HG03097 (cell line): Measurements from ENCODE around the gene FRY.

Source experiments
- ATAC-seq: cut with Tn5 transposase; IDR thresholded peaks from one replicate; pipeline ENCODE4 v1.9.1; 2021; ENCODE audit not compliant: unreplicated experiment, low FRiP score

Gene FRY

GRCh38 chr13:32330441-32330840 is 298.9 kb downstream of the FRY start:
- no peak for ATAC-seq

DNA sequence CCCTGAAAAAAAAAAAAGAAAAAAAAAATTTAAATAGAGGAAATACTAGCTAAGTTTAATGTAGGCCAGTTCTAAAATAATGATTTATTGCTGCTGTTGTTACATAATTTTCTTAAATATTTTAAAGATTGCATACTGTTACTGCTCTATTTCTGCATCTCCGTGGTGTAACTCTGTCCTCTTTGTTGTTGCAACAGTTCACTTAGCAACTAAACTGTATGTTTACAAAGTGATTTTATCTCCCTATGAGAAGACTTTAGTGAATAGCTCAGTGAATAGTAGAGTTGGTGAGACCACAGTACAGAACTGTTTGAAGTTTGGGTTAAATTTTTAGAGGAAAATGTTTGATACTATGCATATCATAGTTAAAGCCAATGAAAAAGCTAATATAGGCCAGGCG is 303.1 kb downstream of the FRY start:
- no peak for ATAC-seq

GRCh38 chr13:32340914-32341313 is 309.3 kb downstream of the FRY start:
- ATAC-seq = no peak

DNA sequence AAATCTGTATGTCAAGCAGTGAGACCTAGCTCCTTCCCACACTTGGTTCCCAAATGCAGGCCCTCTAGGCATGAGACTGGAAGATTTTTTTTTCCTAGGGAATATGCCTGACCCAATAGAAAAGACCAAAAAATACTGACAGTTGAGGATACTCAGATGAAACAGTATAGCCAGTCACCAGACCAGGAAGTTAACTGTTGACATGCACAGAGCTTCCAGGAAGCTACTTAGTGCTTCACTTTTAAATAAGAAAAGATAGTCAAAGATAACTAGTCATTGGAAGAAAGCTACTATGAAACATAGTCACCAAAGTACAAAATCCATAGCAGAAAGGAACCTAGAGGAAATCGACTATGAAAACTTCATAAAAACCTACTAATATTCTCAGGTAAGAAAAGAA is 316.1 kb downstream of the FRY start:
- ATAC-seq = no peak
